WTC11 (cell line): Measurements from ENCODE around the gene PLXDC2. TPM values are rescaled to one million over a fixed set of nuclear protein-coding genes. Genes with fewer than 3 reads are reported as not detected.

Source experiments
- ATAC-seq: fragments of 200-7000 bp; cut with Tn5 transposase; 2 replicates; pipeline ENCODE4 v1.10.0; 2021; ENCODE audit warnings: mild to moderate bottlenecking, moderate library complexity
- CTCF ChIA-PET: fragments of 300-600 bp; sonication (Branson Sonifier 250); formaldehyde crosslinking; loops from one replicate; lab custom pipeline; 2021; ENCODE audit warnings: antibody characterized with exemption; lab: Charles Lee
- POLR2A ChIA-PET: fragments of 350-600 bp; sonication (Branson Sonifier 250); formaldehyde crosslinking; loops from one replicate; lab custom pipeline; 2021; ENCODE audit warnings: antibody characterized with exemption; lab: Charles Lee
- DNase-seq: peaks from one replicate; pipeline ENCODE4 v3.0.0; 2021; ENCODE audit warnings: low spot score
- H3K27ac Mint-ChIP-seq: 2 replicates; pipeline ENCODE4 v1.8.0; 2021; ENCODE audit warnings: mixed read lengths
- H3K27me3 Mint-ChIP-seq: 2 replicates; pipeline ENCODE4 v1.8.0; 2021; ENCODE audit warnings: low read depth, mild to moderate bottlenecking, moderate library complexity, mixed read lengths
- H3K36me3 Mint-ChIP-seq: 2 replicates; pipeline ENCODE4 v1.8.0; 2021; ENCODE audit warnings: mixed read lengths
- H3K4me1 Mint-ChIP-seq: 2 replicates; pipeline ENCODE4 v1.8.0; 2022; ENCODE audit warnings: mixed read lengths
- H3K4me3 Mint-ChIP-seq: 2 replicates; pipeline ENCODE4 v1.8.0; 2021; ENCODE audit warnings: mild to moderate bottlenecking, moderate library complexity, mixed read lengths
- H3K9me3 Mint-ChIP-seq: 2 replicates; pipeline ENCODE4 v1.8.0; 2021; ENCODE audit warnings: mixed read lengths
- ATF1 ChIP-seq: sonication (generic); formaldehyde crosslinking; IDR thresholded peaks from 2 replicates; pipeline ENCODE4 v1.8.1; 2023; ENCODE audit warnings: mild to moderate bottlenecking, moderate library complexity, missing genetic modification reagents
- CBFB ChIP-seq: sonication (generic); formaldehyde crosslinking; IDR thresholded peaks from 2 replicates; pipeline ENCODE4 v1.8.1; 2022; ENCODE audit warnings: mild to moderate bottlenecking, low read depth, missing genetic modification reagents
- EMX1 ChIP-seq: fragments of 250-450 bp; sonication (Bioruptor Pico); IDR thresholded peaks from 2 replicates; pipeline ENCODE4 v1.8.0; 2021; ENCODE audit warnings: mild to moderate bottlenecking
- ESRRA ChIP-seq: sonication (generic); formaldehyde crosslinking; IDR thresholded peaks from 2 replicates; pipeline ENCODE4 v1.8.1; 2022; ENCODE audit warnings: mild to moderate bottlenecking, missing genetic modification reagents, borderline replicate concordance
- FOXK1 ChIP-seq: sonication (generic); formaldehyde crosslinking; IDR thresholded peaks from 2 replicates; pipeline ENCODE4 v1.8.0; 2022; ENCODE audit warnings: mild to moderate bottlenecking, moderate library complexity, missing genetic modification reagents
- JAZF1 ChIP-seq: fragments of 250-450 bp; sonication (Bioruptor Pico); IDR thresholded peaks from 2 replicates; pipeline ENCODE4 v1.9.0; 2021; ENCODE audit warnings: moderate library complexity, mild to moderate bottlenecking, inconsistent platforms
- MYBL2 ChIP-seq: sonication (generic); formaldehyde crosslinking; IDR thresholded peaks from 2 replicates; pipeline ENCODE4 v1.8.1; 2023; ENCODE audit warnings: mild to moderate bottlenecking, moderate library complexity, missing genetic modification reagents
- PRRX2 ChIP-seq: fragments of 250-450 bp; sonication (Bioruptor Pico); IDR thresholded peaks from 2 replicates; pipeline ENCODE4 v1.8.0; 2021; ENCODE audit warnings: mild to moderate bottlenecking
- SMAD4 ChIP-seq: sonication (generic); formaldehyde crosslinking; IDR thresholded peaks from 2 replicates; pipeline ENCODE4 v1.8.0; 2022; ENCODE audit warnings: mild to moderate bottlenecking, missing genetic modification reagents
- SP1 ChIP-seq: sonication (generic); formaldehyde crosslinking; conservative IDR thresholded peaks from 2 replicates; pipeline ENCODE4 v1.8.1; 2022; ENCODE audit warnings: missing genetic modification reagents
- TEAD1 ChIP-seq: sonication (generic); formaldehyde crosslinking; IDR thresholded peaks from 2 replicates; pipeline ENCODE4 v1.8.0; 2022; ENCODE audit warnings: mild to moderate bottlenecking, missing genetic modification reagents
- ZBTB21 ChIP-seq: sonication (generic); formaldehyde crosslinking; IDR thresholded peaks from 2 replicates; pipeline ENCODE4 v1.8.1; 2023; ENCODE audit warnings: mild to moderate bottlenecking, missing genetic modification reagents, borderline replicate concordance
- ZNF138 ChIP-seq: sonication (generic); formaldehyde crosslinking; conservative IDR thresholded peaks from 2 replicates; pipeline ENCODE4 v1.8.1; 2022; ENCODE audit warnings: mild to moderate bottlenecking, moderate library complexity, missing genetic modification reagents
- ZNF219 ChIP-seq: sonication (generic); formaldehyde crosslinking; IDR thresholded peaks from 2 replicates; pipeline ENCODE4 v1.8.0; 2023; ENCODE audit warnings: missing genetic modification reagents, mild to moderate bottlenecking, borderline replicate concordance
- ZNF671 ChIP-seq: fragments of 250-450 bp; sonication (Bioruptor Pico); IDR thresholded peaks from 2 replicates; pipeline ENCODE4 v1.8.0; 2021; ENCODE audit warnings: mild to moderate bottlenecking
- total RNA-seq: library from RNA; stranded (reverse); gene quantifications from 3 replicates; pipeline ENCODE4 v1.2.3, GENCODE V29; 2021
- TF ChIP-seq, protein P1 (sequence below): sonication (generic); formaldehyde crosslinking; conservative IDR thresholded peaks from 2 replicates; pipeline ENCODE4 v1.8.1; 2023; ENCODE audit warnings: mild to moderate bottlenecking, low read depth, missing genetic modification reagents, moderate library complexity
- TF ChIP-seq, protein P2 (sequence below): sonication (generic); formaldehyde crosslinking; IDR thresholded peaks from 2 replicates; pipeline ENCODE4 v1.8.1; 2023; ENCODE audit warnings: mild to moderate bottlenecking, moderate library complexity, missing genetic modification reagents
- TF ChIP-seq, protein P3 (sequence below): sonication (generic); formaldehyde crosslinking; IDR thresholded peaks from 2 replicates; pipeline ENCODE4 v1.8.1; 2023; ENCODE audit warnings: mild to moderate bottlenecking, missing genetic modification reagents
- TF ChIP-seq, protein P4 (sequence below): sonication (generic); formaldehyde crosslinking; IDR thresholded peaks from 2 replicates; pipeline ENCODE4 v1.8.0; 2022; ENCODE audit warnings: mild to moderate bottlenecking, missing genetic modification reagents
- TF ChIP-seq, protein P5 (sequence below): fragments of 250-450 bp; sonication (Bioruptor Pico); IDR thresholded peaks from 2 replicates; pipeline ENCODE4 v1.9.0; 2021; ENCODE audit warnings: mild to moderate bottlenecking
- TF ChIP-seq, protein P6 (sequence below): fragments of 250-450 bp; sonication (Bioruptor Pico); IDR thresholded peaks from 2 replicates; pipeline ENCODE4 v1.9.0; 2021; ENCODE audit warnings: mild to moderate bottlenecking
- TF ChIP-seq, protein P7 (sequence below): sonication (generic); formaldehyde crosslinking; IDR thresholded peaks from 2 replicates; pipeline ENCODE4 v1.8.1; 2022; ENCODE audit warnings: low read depth, mild to moderate bottlenecking, moderate library complexity, missing genetic modification reagents, borderline replicate concordance

The PLXDC2 gene
- total RNA-seq, 1 experiment from 2014 or later, result 31.7 TPM

DNA sequence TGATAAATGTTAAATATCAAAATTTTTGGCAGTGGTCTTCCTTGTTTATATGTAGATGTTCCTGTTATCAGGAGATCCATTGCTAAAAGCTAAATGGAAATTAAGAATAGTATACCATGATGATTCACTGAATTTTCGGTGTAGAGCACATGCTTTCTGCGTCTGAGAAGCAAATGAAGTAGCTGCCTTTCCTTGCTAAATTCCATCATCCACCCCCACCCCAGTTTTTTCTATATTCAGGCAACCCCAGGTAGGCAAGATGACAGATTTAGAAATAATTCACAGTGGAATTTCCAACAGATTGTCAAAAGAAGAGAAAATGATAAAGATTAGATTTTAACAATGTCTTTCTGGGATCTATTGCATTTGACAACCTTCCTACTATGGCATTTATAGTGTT, 231.9 kb downstream of the PLXDC2 start (continued):
- TF ChIP-seq, protein P1, sequence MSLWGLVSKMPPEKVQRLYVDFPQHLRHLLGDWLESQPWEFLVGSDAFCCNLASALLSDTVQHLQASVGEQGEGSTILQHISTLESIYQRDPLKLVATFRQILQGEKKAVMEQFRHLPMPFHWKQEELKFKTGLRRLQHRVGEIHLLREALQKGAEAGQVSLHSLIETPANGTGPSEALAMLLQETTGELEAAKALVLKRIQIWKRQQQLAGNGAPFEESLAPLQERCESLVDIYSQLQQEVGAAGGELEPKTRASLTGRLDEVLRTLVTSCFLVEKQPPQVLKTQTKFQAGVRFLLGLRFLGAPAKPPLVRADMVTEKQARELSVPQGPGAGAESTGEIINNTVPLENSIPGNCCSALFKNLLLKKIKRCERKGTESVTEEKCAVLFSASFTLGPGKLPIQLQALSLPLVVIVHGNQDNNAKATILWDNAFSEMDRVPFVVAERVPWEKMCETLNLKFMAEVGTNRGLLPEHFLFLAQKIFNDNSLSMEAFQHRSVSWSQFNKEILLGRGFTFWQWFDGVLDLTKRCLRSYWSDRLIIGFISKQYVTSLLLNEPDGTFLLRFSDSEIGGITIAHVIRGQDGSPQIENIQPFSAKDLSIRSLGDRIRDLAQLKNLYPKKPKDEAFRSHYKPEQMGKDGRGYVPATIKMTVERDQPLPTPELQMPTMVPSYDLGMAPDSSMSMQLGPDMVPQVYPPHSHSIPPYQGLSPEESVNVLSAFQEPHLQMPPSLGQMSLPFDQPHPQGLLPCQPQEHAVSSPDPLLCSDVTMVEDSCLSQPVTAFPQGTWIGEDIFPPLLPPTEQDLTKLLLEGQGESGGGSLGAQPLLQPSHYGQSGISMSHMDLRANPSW, result no peak
- TF ChIP-seq ESRRA (no peak), ATF1 (CRISPR knock-in tag) (no peak), FOXK1 (no peak), SP1 (no peak), SMAD4 (CRISPR knock-in tag) (no peak)
- TF ChIP-seq, protein P2, sequence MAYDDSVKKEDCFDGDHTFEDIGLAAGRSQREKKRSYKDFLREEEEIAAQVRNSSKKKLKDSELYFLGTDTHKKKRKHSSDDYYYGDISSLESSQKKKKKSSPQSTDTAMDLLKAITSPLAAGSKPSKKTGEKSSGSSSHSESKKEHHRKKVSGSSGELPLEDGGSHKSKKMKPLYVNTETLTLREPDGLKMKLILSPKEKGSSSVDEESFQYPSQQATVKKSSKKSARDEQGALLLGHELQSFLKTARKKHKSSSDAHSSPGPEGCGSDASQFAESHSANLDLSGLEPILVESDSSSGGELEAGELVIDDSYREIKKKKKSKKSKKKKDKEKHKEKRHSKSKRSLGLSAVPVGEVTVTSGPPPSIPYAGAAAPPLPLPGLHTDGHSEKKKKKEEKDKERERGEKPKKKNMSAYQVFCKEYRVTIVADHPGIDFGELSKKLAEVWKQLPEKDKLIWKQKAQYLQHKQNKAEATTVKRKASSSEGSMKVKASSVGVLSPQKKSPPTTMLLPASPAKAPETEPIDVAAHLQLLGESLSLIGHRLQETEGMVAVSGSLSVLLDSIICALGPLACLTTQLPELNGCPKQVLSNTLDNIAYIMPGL (CRISPR knock-in tag), result no peak
- TF ChIP-seq, protein P3, sequence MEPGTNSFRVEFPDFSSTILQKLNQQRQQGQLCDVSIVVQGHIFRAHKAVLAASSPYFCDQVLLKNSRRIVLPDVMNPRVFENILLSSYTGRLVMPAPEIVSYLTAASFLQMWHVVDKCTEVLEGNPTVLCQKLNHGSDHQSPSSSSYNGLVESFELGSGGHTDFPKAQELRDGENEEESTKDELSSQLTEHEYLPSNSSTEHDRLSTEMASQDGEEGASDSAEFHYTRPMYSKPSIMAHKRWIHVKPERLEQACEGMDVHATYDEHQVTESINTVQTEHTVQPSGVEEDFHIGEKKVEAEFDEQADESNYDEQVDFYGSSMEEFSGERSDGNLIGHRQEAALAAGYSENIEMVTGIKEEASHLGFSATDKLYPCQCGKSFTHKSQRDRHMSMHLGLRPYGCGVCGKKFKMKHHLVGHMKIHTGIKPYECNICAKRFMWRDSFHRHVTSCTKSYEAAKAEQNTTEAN (CRISPR knock-in tag), result no peak
- TF ChIP-seq, protein P4, sequence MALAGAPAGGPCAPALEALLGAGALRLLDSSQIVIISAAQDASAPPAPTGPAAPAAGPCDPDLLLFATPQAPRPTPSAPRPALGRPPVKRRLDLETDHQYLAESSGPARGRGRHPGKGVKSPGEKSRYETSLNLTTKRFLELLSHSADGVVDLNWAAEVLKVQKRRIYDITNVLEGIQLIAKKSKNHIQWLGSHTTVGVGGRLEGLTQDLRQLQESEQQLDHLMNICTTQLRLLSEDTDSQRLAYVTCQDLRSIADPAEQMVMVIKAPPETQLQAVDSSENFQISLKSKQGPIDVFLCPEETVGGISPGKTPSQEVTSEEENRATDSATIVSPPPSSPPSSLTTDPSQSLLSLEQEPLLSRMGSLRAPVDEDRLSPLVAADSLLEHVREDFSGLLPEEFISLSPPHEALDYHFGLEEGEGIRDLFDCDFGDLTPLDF (CRISPR knock-in tag), result no peak
- TF ChIP-seq, protein P5, sequence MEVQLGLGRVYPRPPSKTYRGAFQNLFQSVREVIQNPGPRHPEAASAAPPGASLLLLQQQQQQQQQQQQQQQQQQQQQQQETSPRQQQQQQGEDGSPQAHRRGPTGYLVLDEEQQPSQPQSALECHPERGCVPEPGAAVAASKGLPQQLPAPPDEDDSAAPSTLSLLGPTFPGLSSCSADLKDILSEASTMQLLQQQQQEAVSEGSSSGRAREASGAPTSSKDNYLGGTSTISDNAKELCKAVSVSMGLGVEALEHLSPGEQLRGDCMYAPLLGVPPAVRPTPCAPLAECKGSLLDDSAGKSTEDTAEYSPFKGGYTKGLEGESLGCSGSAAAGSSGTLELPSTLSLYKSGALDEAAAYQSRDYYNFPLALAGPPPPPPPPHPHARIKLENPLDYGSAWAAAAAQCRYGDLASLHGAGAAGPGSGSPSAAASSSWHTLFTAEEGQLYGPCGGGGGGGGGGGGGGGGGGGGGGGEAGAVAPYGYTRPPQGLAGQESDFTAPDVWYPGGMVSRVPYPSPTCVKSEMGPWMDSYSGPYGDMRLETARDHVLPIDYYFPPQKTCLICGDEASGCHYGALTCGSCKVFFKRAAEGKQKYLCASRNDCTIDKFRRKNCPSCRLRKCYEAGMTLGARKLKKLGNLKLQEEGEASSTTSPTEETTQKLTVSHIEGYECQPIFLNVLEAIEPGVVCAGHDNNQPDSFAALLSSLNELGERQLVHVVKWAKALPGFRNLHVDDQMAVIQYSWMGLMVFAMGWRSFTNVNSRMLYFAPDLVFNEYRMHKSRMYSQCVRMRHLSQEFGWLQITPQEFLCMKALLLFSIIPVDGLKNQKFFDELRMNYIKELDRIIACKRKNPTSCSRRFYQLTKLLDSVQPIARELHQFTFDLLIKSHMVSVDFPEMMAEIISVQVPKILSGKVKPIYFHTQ (CRISPR knock-in tag), result no peak

DNA sequence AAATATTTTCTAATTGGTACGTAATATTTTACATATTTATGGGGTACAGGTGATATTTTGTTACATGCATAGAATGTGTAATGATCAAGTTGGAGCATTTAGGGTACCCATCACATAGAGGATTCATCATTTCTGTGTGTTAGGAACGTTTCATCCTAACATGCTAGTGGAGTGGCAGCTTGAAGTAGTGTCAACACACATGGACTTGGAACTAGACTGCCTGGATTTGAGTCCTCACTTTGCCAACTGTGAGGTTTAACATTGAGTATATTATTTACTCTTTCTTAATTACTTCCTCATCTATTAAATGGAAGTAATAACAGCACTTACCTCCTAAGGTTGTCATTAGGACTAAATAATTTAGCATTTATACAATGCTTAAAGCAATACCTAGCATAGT, 241.9 kb downstream of the PLXDC2 start:
- H3K4me3 Mint-ChIP-seq, result no peak overlapping the region
- H3K27ac Mint-ChIP-seq, result no peak overlapping the region
- POLR2A ChIA-PET, result no interaction called here
- no peak for DNase-seq
- ATAC-seq, result no peak
- H3K36me3 Mint-ChIP-seq, result peaks cover 20% of the 10 kb centered on the region
- peaks cover 12% of the 10 kb centered on the region for H3K9me3 Mint-ChIP-seq
- H3K4me1 Mint-ChIP-seq, result peaks cover 15% of the 10 kb centered on the region
- H3K27me3 Mint-ChIP-seq, result no peaks in the 10 kb centered on the region
- CTCF ChIA-PET, result no interaction called here
- TF ChIP-seq ZNF219 (CRISPR knock-in tag), result no peak
- no peak for TF ChIP-seq ZNF138 (CRISPR knock-in tag)
- TF ChIP-seq PRRX2 (CRISPR knock-in tag), result no peak
- TF ChIP-seq ZNF671 (CRISPR knock-in tag), result no peak
- no peak for TF ChIP-seq TEAD1 (CRISPR knock-in tag)
- TF ChIP-seq JAZF1, result no peak
- no peak for TF ChIP-seq MYBL2 (CRISPR knock-in tag)
- TF ChIP-seq, protein P4 (CRISPR knock-in tag), result no peak
- TF ChIP-seq EMX1, result no peak
- TF ChIP-seq, protein P6, sequence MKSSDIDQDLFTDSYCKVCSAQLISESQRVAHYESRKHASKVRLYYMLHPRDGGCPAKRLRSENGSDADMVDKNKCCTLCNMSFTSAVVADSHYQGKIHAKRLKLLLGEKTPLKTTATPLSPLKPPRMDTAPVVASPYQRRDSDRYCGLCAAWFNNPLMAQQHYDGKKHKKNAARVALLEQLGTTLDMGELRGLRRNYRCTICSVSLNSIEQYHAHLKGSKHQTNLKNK (CRISPR knock-in tag), result no peak
- TF ChIP-seq ZBTB21 (CRISPR knock-in tag), result no peak
- TF ChIP-seq CBFB (CRISPR knock-in tag), result no peak
- TF ChIP-seq, protein P7, sequence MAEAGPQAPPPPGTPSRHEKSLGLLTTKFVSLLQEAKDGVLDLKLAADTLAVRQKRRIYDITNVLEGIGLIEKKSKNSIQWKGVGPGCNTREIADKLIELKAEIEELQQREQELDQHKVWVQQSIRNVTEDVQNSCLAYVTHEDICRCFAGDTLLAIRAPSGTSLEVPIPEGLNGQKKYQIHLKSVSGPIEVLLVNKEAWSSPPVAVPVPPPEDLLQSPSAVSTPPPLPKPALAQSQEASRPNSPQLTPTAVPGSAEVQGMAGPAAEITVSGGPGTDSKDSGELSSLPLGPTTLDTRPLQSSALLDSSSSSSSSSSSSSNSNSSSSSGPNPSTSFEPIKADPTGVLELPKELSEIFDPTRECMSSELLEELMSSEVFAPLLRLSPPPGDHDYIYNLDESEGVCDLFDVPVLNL (CRISPR knock-in tag), result no peak
